Activated CD8-positive, alpha-beta memory T cell treated with anti-CD3 and anti-CD28 coated beads for 4 hours (primary cell): ENCODE results near the gene SMC6.
A peak's percentile ranks its signal among the peaks of the same experiment; 100 is the strongest.

Experiments used
- DNase-seq, 2 donors: peaks; one replicate each; pipeline ENCODE4 v3.0.0-alpha.2; 2020; ENCODE audit warnings: low read depth in 2 of 2

SMC6 gene

GRCh38 chr2:17753803-17754663 lies at the start of gene SMC6, which contains the start of gene GEN1:
Gene SMC6, minus strand, starts transcription at chr2:17753810. Its CDS starts 7,864 bp downstream, at chr2:17745946.
Gene GEN1, plus strand, starts transcription at chr2:17754138. Its CDS starts 5,806 bp downstream, at chr2:17759944.
- DNase-seq, result peak; percentile 77 to 85

GRCh38 chr2:17800693-17801458 lies 47.3 kb upstream of the SMC6 start:
- DNase-seq, result no peak

- no peak for DNase-seq
These were observed 46.6 kb upstream of the SMC6 start for GRCh38 chr2:17800219-17800618.

DNA sequence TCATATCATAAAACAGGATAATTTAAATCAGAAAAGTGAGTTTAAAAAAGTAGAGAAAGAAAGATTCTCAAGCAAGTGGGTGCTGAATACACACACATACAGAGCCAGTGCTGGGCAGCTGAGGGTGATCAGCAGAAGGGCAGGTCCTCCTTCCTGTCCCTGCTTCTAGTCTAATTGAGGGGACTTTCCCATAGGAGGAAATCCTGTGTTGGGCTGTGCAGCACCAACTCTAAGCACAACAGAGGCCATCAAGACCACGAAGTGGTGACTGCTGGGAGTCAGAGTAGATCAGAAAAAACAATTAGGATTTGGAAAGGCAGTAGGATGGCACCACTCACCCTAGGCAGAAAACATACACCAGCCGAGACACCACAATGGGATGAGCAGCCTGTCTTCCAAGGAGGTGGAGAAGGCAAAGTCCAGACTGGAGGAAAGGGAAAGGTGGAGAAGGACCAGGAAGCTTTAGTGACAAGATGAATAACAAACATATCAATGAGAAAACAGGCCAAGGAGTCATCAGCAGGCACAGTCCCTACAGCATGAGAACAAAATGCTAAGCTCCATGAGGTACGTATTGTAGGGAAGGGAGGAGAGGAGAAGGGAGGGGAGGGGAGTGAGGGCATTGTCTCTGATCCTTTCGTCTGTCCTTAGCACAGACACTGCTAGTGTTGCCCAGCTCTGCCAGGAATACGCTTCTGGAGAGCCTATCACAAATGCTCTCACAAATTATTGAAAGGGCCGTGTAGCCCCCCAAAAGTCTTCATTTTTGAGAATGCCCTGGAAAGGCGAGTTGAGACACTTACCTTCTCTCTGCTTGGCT lies 45.9 kb upstream of the SMC6 start:
- DNase-seq, result no peak

GRCh38 chr2:17798338-17798737 lies 44.7 kb upstream of the SMC6 start:
- no peak for DNase-seq

GRCh38 chr2:17795309-17795708 lies 41.7 kb upstream of the SMC6 start:
- no peak for DNase-seq

GRCh38 chr2:17793803-17794354 lies 40.3 kb upstream of the SMC6 start:
- no peak for DNase-seq

DNA sequence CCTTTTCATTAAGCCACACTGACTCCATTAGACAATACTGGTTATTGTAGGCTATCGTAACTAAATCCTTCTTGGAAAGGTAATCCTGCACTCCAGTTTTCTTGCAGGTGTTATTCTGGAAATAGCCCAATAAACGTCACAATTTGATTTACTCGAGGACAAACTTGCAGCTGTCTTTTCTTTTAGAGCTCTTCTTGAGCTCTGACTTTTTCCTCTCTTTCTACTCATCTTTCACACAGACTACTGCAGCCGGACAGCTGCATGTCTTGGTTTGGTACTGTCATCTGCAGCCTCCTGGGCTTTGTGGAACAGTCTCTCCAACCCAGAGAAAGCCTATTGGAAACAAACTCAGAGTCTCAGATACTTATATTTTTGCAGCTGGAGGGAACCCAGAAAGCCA lies 39.7 kb upstream of the SMC6 start:
- DNase-seq, result no peak

- DNase-seq, result no peak
These were observed 38.9 kb upstream of the SMC6 start for GRCh38 chr2:17792515-17792914.

DNA sequence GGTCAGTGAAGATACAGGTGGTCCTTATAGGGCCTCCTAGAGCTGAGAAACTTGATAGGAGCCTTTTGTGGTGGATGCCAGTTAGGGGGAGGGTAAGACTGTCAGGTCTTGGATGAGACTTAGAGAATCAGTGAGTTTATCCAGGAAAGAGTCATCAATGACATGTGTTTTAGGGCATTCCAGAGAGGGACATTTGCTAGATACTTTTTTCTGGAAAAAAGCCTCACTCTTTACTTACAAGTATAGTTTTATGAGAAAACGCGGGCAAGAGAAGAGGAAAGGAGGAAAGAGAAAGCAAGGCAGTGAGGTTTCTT lies 38.2 kb upstream of the SMC6 start:
- DNase-seq, result no peak

GRCh38 chr2:17791121-17791816 lies 37.7 kb upstream of the SMC6 start:
- no peak for DNase-seq

GRCh38 chr2:17790536-17790935 lies 36.9 kb upstream of the SMC6 start:
- no peak for DNase-seq

DNA sequence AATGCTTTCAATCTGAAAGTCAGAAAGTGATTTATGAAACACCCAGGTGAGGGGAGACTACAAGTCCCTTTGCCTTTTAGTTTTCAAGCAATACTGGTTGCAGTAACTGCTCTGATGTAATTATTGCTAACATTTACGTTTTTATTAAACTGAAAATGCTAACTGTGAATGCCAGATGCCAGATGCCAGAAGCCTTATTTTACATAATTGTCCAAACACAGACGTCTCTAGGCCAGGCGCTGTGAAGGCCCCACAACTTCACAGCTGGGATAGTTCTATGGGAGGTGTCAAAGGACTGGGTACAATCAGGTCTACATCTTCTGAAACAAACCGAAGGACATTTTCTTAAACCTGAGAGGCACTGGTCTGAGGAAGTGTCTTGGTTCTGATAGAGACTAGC lies 35.2 kb upstream of the SMC6 start:
- no peak for DNase-seq

GRCh38 chr2:17786727-17787126 lies 33.1 kb upstream of the SMC6 start:
- no peak for DNase-seq

DNA sequence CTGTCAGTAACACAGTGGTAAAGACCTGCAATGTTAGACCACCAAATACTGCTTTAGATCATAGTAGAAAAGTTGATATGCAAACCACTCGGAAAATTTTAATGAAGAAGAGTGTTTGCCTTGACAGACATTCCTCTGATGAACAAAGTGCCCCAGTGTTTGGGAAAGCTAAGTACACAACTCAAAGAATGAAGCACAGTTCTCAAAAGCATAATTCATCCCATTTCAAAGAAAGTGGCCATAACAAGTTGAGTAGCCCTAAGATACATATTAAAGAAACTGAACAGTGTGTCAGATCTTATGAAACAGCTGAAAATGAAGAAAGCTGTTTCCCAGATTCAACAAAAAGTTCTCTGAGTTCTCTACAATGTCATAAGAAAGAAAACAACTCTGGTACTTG lies 27.9 kb upstream of the SMC6 start:
- no peak for DNase-seq

- no peak for DNase-seq
These were observed 26.9 kb upstream of the SMC6 start for GRCh38 chr2:17780546-17780945.

DNA sequence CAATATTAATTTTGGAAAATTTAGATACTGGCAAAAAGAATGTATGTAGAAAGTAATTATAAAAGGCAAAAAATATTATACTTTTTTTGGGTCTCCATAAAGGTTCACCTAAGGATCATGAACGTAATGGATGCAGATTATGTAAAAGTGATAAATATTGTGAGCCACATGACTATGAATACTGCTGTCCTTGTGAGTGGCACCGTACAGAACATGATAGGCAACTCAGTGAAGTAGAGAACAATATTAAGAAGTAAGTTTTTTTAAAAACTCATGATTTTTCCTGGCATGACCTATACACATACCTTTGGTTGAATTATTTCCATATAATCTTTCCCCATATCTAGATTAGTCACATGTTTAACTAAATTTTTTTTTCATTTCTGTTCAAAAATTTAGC lies 18.9 kb upstream of the SMC6 start:
- DNase-seq, result no peak

GRCh38 chr2:17771956-17772355 lies 18.3 kb upstream of the SMC6 start:
- DNase-seq, result no peak

GRCh38 chr2:17768894-17769293 lies 15.3 kb upstream of the SMC6 start:
- DNase-seq, result no peak

DNA sequence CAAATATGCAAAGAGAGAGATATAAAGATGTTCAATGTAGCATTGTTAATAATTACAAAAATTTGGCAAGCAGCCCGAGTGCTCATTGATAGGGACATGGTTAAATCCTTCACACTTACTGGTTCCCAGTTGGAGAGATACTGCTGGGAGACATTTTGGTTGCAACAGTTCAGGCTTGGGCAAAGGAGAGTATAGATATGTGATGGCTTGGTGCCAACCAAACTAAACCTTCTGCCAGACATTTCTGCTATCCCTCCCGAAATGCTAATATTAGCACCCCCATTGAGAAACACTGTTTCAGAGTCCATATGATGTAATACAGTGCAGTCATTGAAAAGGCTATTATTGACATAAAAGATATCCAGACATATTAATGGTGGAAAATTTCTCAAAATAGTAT lies 11.8 kb upstream of the SMC6 start:
- DNase-seq, result no peak

GRCh38 chr2:17763641-17764333 lies 10.2 kb upstream of the SMC6 start:
- DNase-seq, result no peak
